ENCODE measurements around the gene GPER1.

The GPER1 gene

GRCh38 chr7:1043552-1044188 is 44.2 kb upstream of the GPER1 start:
- no peak for DNase-seq (ENCODE audit: low read depth)
- TF ChIP-seq MYC (IDR thresholded peaks at IDR 0.05; ENCODE audit: low read depth, low read length) (no peak), CTCF (IDR thresholded peaks at IDR 0.05; ENCODE audit: low read depth, low read length) (no peak), POLR2A (IDR thresholded peaks at IDR 0.05; ENCODE audit: extremely low read depth, insufficient read length) (no peak)
- TF ChIP-seq, protein P1, sequence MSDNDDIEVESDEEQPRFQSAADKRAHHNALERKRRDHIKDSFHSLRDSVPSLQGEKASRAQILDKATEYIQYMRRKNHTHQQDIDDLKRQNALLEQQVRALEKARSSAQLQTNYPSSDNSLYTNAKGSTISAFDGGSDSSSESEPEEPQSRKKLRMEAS (IDR thresholded peaks at IDR 0.05; ENCODE audit: low read depth, low read length) = no peak
- peak overlapping the region; percentile 26 for H3K4me3 ChIP-seq (ENCODE audit: low read depth, low read length)

DNA sequence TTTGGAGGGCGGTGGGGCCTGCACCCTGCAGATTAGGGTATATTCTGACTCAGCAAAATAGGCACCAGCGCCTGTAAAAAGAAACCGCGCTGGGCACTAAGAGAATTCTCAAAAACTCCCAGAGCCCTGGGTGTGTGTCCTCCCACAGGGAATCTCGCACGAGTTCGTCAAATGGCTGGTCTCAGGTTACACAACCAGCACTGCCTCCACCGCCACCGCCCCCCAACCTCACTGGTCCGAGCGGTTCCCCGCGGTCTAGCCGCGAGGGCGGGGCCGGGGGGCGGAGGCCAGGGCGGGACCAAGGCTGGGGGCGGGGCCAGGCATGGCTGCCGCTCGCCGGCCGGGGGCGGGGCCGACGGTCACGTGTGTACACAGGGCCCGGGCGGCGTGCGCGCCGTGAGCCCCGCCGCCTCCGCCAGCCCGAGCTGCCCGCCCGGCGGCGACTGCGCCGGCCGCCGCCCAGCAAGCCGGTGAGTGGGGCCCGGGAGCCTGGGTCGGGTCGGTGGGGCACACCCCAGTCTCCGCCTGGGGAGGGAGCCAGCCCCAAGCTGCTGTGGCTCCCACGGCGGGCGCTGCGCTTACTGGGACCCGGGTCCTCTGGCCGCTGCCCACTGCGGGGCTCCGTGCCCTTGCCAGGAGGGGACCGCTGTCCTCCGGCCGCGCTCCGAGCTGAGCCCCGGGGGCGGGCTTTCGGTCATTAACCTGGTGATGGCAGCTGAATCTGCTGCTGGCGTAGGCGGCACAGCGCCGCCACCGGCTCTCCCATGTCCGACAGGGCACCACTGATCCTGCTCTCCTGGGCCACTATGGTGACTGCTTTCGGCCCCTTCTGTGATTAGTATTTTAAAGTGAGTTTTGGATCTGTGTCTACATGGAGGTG is 43.5 kb upstream of the GPER1 start, which contains the start of gene GPR146:
Gene GPR146, plus strand, starts transcription at position 358 of the 880 bp plus-strand sequence. CDS start 12,970 bp downstream, outside the sequence.
- peak within 1 kb of the TSS; percentile 48 for H3K4me3 ChIP-seq (ENCODE audit: low read depth, low read length)
- peak; percentile 69 for TF ChIP-seq CTCF (IDR thresholded peaks at IDR 0.05; ENCODE audit: low read depth, low read length)
- TF ChIP-seq POLR2A (IDR thresholded peaks at IDR 0.05; ENCODE audit: extremely low read depth, insufficient read length) = peak; percentile 43
- peak; percentile 91 for TF ChIP-seq MYC (IDR thresholded peaks at IDR 0.05; ENCODE audit: low read depth, low read length)
- TF ChIP-seq, protein P1 (IDR thresholded peaks at IDR 0.05; ENCODE audit: low read depth, low read length) = peak; percentile 86

GRCh38 chr7:1045069-1046063 is 42.5 kb upstream of the GPER1 start:
- H3K4me3 ChIP-seq (ENCODE audit: low read depth, low read length) = peak overlapping the region; percentile 48
- DNase-seq (ENCODE audit: low read depth) = no peak
- no peak for TF ChIP-seq POLR2A (IDR thresholded peaks at IDR 0.05; ENCODE audit: extremely low read depth, insufficient read length)
- TF ChIP-seq CTCF (IDR thresholded peaks at IDR 0.05; ENCODE audit: low read depth, low read length) = no peak
- no peak for TF ChIP-seq MYC (IDR thresholded peaks at IDR 0.05; ENCODE audit: low read depth, low read length)
- TF ChIP-seq, protein P1 (IDR thresholded peaks at IDR 0.05; ENCODE audit: low read depth, low read length) = no peak

More for the DNA sequence above, 43.5 kb upstream of the GPER1 start, which contains the start of gene GPR146:
- peak; percentile 99 for DNase-seq (ENCODE audit: low read depth)

GRCh38 chr7:1046722-1047679 is 40.9 kb upstream of the GPER1 start:
- TF ChIP-seq CTCF (IDR thresholded peaks at IDR 0.05; ENCODE audit: low read depth, low read length) = no peak
- TF ChIP-seq POLR2A (IDR thresholded peaks at IDR 0.05; ENCODE audit: extremely low read depth, insufficient read length) = no peak
- no peak for TF ChIP-seq MYC (IDR thresholded peaks at IDR 0.05; ENCODE audit: low read depth, low read length)
- TF ChIP-seq, protein P1 (IDR thresholded peaks at IDR 0.05; ENCODE audit: low read depth, low read length) = no peak
- no peak for DNase-seq (ENCODE audit: low read depth)
- H3K4me3 ChIP-seq (ENCODE audit: low read depth, low read length) = no peak overlapping the region
